ENCODE results near the gene SPTBN5. TPM values are rescaled to one million over a fixed set of nuclear protein-coding genes. Genes with fewer than 3 reads are reported as not detected.

Gene SPTBN5
- total RNA-seq, 1 experiment from 2014 or later, result 1.2 TPM

DNA sequence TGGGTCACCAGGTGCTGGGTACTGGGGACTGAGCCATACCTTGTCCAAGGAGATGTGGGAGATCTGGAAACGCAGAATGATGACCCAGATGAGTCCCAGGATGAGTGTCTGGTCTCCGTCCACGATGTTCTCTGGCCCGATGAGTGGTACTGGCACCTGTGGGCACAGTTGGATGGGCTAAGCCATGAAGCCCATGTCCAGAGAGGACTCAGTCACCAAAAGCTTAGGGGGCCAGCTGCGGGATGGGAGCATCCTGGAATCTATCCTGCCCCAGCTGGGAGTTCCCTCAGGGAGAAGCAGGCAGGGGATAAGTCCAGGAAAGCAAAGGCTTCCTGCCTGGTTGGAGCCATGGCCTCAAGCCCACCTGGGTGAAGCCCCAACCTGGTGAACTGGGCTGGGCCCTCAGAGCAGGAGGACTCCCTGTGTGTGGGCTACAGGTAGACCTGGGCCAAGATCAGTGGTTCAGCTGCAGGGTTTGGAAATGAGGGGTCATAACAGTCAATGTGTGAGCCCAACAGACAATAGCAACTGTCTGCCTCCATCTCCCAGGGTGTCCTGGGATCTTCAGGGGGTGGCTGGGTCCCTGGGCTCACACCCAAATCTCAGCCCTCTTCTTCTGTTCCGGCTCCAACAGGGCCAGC, 3.7 kb downstream of the SPTBN5 start (continued):
- TF ChIP-seq E2F4 (CRISPR knock-in tag; IDR thresholded peaks at IDR 0.05; ENCODE audit: borderline replicate concordance, low read depth) (no peak), GABPB1 (CRISPR knock-in tag; IDR thresholded peaks at IDR 0.05) (no peak), EMX1 (CRISPR knock-in tag; IDR thresholded peaks at IDR 0.05) (no peak)

DNA sequence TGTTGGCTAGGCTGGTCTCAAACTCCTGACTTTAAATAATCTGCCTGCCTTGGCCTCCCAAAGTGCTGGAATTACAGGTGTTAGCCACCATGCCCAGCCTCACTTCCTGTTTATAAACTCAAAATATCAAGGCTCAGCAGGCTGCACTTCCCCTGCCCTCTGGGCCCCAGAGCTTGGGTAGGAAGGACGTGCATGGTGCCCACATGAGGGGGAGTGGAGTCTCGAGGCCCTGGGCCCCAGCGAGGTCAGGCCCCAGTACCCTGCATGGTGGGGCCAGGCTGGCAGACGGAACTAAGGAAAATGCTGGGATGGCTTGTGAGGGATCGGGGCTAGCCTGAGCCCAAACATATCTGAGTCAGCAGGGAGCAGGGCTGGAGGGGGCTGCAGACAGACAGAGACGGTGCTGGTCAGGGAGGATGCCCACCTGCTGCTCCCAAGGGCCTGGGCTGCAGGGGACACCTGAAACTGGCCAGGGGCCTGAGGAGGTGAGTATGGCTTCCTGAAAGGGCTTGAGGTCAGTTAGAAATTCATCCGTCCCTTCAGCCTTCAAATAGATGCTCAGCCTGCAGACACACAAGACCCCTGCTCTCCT, 5.1 kb downstream of the SPTBN5 start:
- ChIA-PET POLR2A (no interaction called here), CTCF (no interaction called here)
- ATAC-seq (no peak), DNase-seq (ENCODE audit: low spot score) (no peak)
- no peaks in the 10 kb centered on the region for H3K4me1 Mint-ChIP-seq
- H3K36me3 Mint-ChIP-seq, result no peaks in the 10 kb centered on the region
- H3K4me3 Mint-ChIP-seq, result no peak overlapping the region
- H3K27ac Mint-ChIP-seq, result 0 out of 2 replicates have a peak overlapping the region, but pooled peaks have one; percentile 60
- H3K9me3 Mint-ChIP-seq, result no peaks in the 10 kb centered on the region
- TF ChIP-seq, protein P1, sequence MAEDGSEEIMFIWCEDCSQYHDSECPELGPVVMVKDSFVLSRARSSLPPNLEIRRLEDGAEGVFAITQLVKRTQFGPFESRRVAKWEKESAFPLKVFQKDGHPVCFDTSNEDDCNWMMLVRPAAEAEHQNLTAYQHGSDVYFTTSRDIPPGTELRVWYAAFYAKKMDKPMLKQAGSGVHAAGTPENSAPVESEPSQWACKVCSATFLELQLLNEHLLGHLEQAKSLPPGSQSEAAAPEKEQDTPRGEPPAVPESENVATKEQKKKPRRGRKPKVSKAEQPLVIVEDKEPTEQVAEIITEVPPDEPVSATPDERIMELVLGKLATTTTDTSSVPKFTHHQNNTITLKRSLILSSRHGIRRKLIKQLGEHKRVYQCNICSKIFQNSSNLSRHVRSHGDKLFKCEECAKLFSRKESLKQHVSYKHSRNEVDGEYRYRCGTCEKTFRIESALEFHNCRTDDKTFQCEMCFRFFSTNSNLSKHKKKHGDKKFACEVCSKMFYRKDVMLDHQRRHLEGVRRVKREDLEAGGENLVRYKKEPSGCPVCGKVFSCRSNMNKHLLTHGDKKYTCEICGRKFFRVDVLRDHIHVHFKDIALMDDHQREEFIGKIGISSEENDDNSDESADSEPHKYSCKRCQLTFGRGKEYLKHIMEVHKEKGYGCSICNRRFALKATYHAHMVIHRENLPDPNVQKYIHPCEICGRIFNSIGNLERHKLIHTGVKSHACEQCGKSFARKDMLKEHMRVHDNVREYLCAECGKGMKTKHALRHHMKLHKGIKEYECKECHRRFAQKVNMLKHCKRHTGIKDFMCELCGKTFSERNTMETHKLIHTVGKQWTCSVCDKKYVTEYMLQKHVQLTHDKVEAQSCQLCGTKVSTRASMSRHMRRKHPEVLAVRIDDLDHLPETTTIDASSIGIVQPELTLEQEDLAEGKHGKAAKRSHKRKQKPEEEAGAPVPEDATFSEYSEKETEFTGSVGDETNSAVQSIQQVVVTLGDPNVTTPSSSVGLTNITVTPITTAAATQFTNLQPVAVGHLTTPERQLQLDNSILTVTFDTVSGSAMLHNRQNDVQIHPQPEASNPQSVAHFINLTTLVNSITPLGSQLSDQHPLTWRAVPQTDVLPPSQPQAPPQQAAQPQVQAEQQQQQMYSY (CRISPR knock-in tag; IDR thresholded peaks at IDR 0.05), result no peak
- TF ChIP-seq, protein P2, sequence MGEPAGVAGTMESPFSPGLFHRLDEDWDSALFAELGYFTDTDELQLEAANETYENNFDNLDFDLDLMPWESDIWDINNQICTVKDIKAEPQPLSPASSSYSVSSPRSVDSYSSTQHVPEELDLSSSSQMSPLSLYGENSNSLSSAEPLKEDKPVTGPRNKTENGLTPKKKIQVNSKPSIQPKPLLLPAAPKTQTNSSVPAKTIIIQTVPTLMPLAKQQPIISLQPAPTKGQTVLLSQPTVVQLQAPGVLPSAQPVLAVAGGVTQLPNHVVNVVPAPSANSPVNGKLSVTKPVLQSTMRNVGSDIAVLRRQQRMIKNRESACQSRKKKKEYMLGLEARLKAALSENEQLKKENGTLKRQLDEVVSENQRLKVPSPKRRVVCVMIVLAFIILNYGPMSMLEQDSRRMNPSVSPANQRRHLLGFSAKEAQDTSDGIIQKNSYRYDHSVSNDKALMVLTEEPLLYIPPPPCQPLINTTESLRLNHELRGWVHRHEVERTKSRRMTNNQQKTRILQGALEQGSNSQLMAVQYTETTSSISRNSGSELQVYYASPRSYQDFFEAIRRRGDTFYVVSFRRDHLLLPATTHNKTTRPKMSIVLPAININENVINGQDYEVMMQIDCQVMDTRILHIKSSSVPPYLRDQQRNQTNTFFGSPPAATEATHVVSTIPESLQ (CRISPR knock-in tag; IDR thresholded peaks at IDR 0.05), result no peak
- TF ChIP-seq, protein P3, sequence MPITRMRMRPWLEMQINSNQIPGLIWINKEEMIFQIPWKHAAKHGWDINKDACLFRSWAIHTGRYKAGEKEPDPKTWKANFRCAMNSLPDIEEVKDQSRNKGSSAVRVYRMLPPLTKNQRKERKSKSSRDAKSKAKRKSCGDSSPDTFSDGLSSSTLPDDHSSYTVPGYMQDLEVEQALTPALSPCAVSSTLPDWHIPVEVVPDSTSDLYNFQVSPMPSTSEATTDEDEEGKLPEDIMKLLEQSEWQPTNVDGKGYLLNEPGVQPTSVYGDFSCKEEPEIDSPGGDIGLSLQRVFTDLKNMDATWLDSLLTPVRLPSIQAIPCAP (CRISPR knock-in tag; IDR thresholded peaks at IDR 0.05), result no peak
- no peak for TF ChIP-seq FOXJ3 (CRISPR knock-in tag; IDR thresholded peaks at IDR 0.05; ENCODE audit: borderline replicate concordance)
- no peak for TF ChIP-seq MXD4 (CRISPR knock-in tag; IDR thresholded peaks at IDR 0.05; ENCODE audit: borderline replicate concordance)
- TF ChIP-seq ZNF281 (CRISPR knock-in tag; IDR thresholded peaks at IDR 0.05), result no peak
- H3K27me3 Mint-ChIP-seq (ENCODE audit: low read depth), result peaks cover 3% of the 10 kb centered on the region; the same call in 1 of the 2 replicates

DNA sequence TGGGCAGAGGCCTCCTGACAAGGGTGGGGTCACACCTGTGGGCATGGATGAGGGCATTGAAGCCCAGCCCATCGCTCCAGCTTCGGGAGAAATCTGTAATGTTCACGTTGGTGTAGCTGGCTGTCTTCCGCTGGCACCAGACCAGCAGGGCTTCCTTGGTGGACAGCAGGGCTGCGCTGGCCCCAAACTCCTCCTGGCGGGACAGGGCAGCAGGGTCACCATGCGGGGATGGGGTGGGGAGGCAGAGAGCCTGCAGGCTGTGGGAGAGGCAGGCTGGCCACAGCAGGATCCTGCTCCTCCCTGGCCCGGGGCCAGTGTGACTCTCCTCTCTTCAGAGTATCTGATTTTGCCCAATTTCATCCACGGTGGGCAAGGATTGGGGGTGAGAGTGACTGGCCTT, 6.0 kb downstream of the SPTBN5 start:
- DNase-seq (ENCODE audit: low spot score), result no peak
- no peaks in the 10 kb centered on the region for H3K36me3 Mint-ChIP-seq
- no peaks in the 10 kb centered on the region for H3K9me3 Mint-ChIP-seq
- no peaks in the 10 kb centered on the region for H3K4me1 Mint-ChIP-seq
- no peak for ATAC-seq
- no peak overlapping the region for H3K4me3 Mint-ChIP-seq
- POLR2A ChIA-PET, result no interaction called here
- CTCF ChIA-PET, result no interaction called here
- H3K27ac Mint-ChIP-seq, result no peak overlapping the region
- no peak for TF ChIP-seq ZBTB21 (CRISPR knock-in tag; IDR thresholded peaks at IDR 0.05; ENCODE audit: borderline replicate concordance)
- H3K27me3 Mint-ChIP-seq (ENCODE audit: low read depth), result peaks cover 9% of the 10 kb centered on the region
